GM18861 (cell line): ENCODE results near the gene CD52.

Source experiments
- ATAC-seq: cut with Tn5 transposase; IDR thresholded peaks from one replicate; pipeline ENCODE4 v1.9.1; 2021; ENCODE audit not compliant: unreplicated experiment

CD52 gene

GRCh38 chr1:26353976-26354820 is 36.4 kb downstream of the CD52 start, which contains the start of gene CRYBG2:
CRYBG2 (minus strand) TSS chr1:26354130; CDS start chr1:26346657, 7,473 bp downstream.
- ATAC-seq, result no peak

GRCh38 chr1:26354972-26355371 is 37.2 kb downstream of the CD52 start:
- ATAC-seq, result no peak

- no peak for ATAC-seq
These were observed 38.3 kb downstream of the CD52 start for GRCh38 chr1:26356106-26356505.

- no peak for ATAC-seq
These were observed 39.4 kb downstream of the CD52 start for GRCh38 chr1:26357121-26357602.

GRCh38 chr1:26358411-26359384 is 40.9 kb downstream of the CD52 start:
- no peak for ATAC-seq

GRCh38 chr1:26359981-26360806 is 42.4 kb downstream of the CD52 start:
- no peak for ATAC-seq

- ATAC-seq, result no peak
These were observed 43.2 kb downstream of the CD52 start for GRCh38 chr1:26360807-26361604.

- ATAC-seq, result no peak
These were observed 43.9 kb downstream of the CD52 start for GRCh38 chr1:26361605-26362122.

GRCh38 chr1:26362331-26362730 is 44.6 kb downstream of the CD52 start:
- no peak for ATAC-seq

GRCh38 chr1:26363549-26364448 is 46.0 kb downstream of the CD52 start:
- ATAC-seq, result no peak

GRCh38 chr1:26364956-26365355 is 47.2 kb downstream of the CD52 start:
- ATAC-seq, result no peak

GRCh38 chr1:26367441-26367840 is 49.7 kb downstream of the CD52 start:
- ATAC-seq, result no peak

GRCh38 chr1:26368006-26368405 is 50.2 kb downstream of the CD52 start:
- no peak for ATAC-seq

GRCh38 chr1:26368486-26368885 is 50.7 kb downstream of the CD52 start:
- ATAC-seq, result no peak
